T-helper 2 cell treated with Interferon-gamma antibody and Interleukin-4, amounts not matched to agents 100 ng/mL and 5 ng/mL, for 36 hours (primary cell): ENCODE data around the gene DEPP1. TPM values are rescaled to one million over a fixed set of nuclear protein-coding genes. Genes with fewer than 3 reads are reported as not detected.

Experiments
- intact Hi-C: fragments of 100-400 bp; cut with micrococcal nuclease; formaldehyde crosslinking; loops from one replicate; pipeline ENCODE4 v1.15.1; 2023
- total RNA-seq: library from RNA; stranded (reverse); gene quantifications from 2 replicates; pipeline ENCODE4 v1.2.3, GENCODE V29; 2022

Gene DEPP1
- total RNA-seq, 1 donor from 2014 or later = 1.7 TPM

- intact Hi-C loops = no loop called here
Measured at GRCh38 chr10:44980309-44981171, 1.9 kb upstream of the DEPP1 start.

- intact Hi-C loops = loop anchor here (10.0 kb wide), 1 partner anchor 105 kb away; no protein-coding TSS in a partner anchor
Measured at GRCh38 chr10:44979281-44980191, 927 bp upstream of the DEPP1 start.

GRCh38 chr10:44978213-44978569, 418 bp downstream of the DEPP1 start:
- intact Hi-C loops = loop anchor here (10.0 kb wide), 1 partner anchor 103 kb away; no protein-coding TSS in a partner anchor

GRCh38 chr10:44977287-44978212, 1.1 kb downstream of the DEPP1 start:
- intact Hi-C loops = loop anchor here (10.0 kb wide), 1 partner anchor 103 kb away; no protein-coding TSS in a partner anchor

- intact Hi-C loops = loop anchor here (10.0 kb wide), 1 partner anchor 102 kb away; no protein-coding TSS in a partner anchor
Measured at GRCh38 chr10:44976352-44977198, 2.0 kb downstream of the DEPP1 start.

GRCh38 chr10:44975431-44976331, 2.9 kb downstream of the DEPP1 start:
- intact Hi-C loops = loop anchor here (1.0 to 10.0 kb wide), 4 partner anchors 16 to 101 kb away; partner anchors contain the start of genes RASSF4 and ZNF22

- intact Hi-C loops = loop anchor here (1.0 to 10.0 kb wide), 4 partner anchors 16 to 100 kb away; partner anchors contain the start of genes RASSF4 and ZNF22
Measured at GRCh38 chr10:44974628-44975430, 3.8 kb downstream of the DEPP1 start.

GRCh38 chr10:44974082-44974627, 4.5 kb downstream of the DEPP1 start:
- intact Hi-C loops = loop anchor here (2.0 to 10.0 kb wide), 2 partner anchors 27 to 99 kb away; partner anchors contain the start of gene ZNF22

- intact Hi-C loops = loop anchor here (2.0 to 10.0 kb wide), 2 partner anchors 27 to 99 kb away; partner anchors contain the start of gene ZNF22
Measured at GRCh38 chr10:44973323-44974081, 5.1 kb downstream of the DEPP1 start.

- intact Hi-C loops = loop anchor here (10.0 kb wide), 1 partner anchor 98 kb away; no protein-coding TSS in a partner anchor
Measured at GRCh38 chr10:44972874-44973306, 5.7 kb downstream of the DEPP1 start.

- intact Hi-C loops = loop anchor here (10.0 kb wide), 1 partner anchor 97 kb away; no protein-coding TSS in a partner anchor
Measured at GRCh38 chr10:44971935-44972757, 6.5 kb downstream of the DEPP1 start.

GRCh38 chr10:44971434-44971833, 7.2 kb downstream of the DEPP1 start:
- intact Hi-C loops = loop anchor here (10.0 kb wide), 1 partner anchor 97 kb away; no protein-coding TSS in a partner anchor

GRCh38 chr10:44970812-44971395, 7.7 kb downstream of the DEPP1 start:
- intact Hi-C loops = loop anchor here (10.0 kb wide), 1 partner anchor 96 kb away; no protein-coding TSS in a partner anchor

- intact Hi-C loops = loop anchor here (10.0 kb wide), 1 partner anchor 95 kb away; no protein-coding TSS in a partner anchor
Measured at GRCh38 chr10:44969854-44970253, 8.8 kb downstream of the DEPP1 start.
